Thoracic aorta (tissue), 2 donors: ENCODE measurements around the gene SUN3. TPM values are rescaled to one million over a fixed set of nuclear protein-coding genes. Genes with fewer than 3 reads are reported as not detected.

Experiments used
- ATAC-seq: fragments of 150-250 bp; one replicate; pipeline ENCODE4 v1.8.0; 2017; ENCODE audit warnings: low read depth; ENCODE audit not compliant: insufficient number of reproducible peaks, low FRiP score
- DNase-seq: peaks from one replicate; pipeline ENCODE4 v3.0.0-alpha.2; 2020; ENCODE audit warnings: low spot score
- H3K27ac ChIP-seq, 2 donors: fragments of 200-600 bp; sonication (generic); 1 replicate in 1 of 2; 2 replicates in 1 of 2; pipeline ENCODE4 v1.5.1; 2016; ENCODE audit warnings: mild to moderate bottlenecking in 2 of 2, moderate library complexity in 2 of 2
- H3K27me3 ChIP-seq: fragments of 200-600 bp; sonication (generic); replicated peaks from 2 replicates; pipeline ENCODE4 v1.6.0; 2016; ENCODE audit warnings: mild to moderate bottlenecking; ENCODE audit not compliant: insufficient read depth
- H3K36me3 ChIP-seq: fragments of 200-600 bp; sonication (generic); one replicate; pipeline ENCODE4 v1.5.1; 2016
- H3K4me1 ChIP-seq, 2 donors: fragments of 200-600 bp; sonication (generic); 1 replicate in 1 of 2; 2 replicates in 1 of 2; pipeline versions ENCODE4 v1.5.1 to v1.6.0; 2016; ENCODE audit warnings: low read depth in 2 of 2, mild to moderate bottlenecking in 1 of 2; ENCODE audit not compliant: control insufficient read depth in 1 of 2
- H3K4me3 ChIP-seq: fragments of 200-600 bp; sonication (generic); 2 replicates; pipeline ENCODE4 v1.5.1; 2016; ENCODE audit warnings: mild to moderate bottlenecking
- H3K9me3 ChIP-seq: fragments of 200-600 bp; sonication (generic); 2 replicates; pipeline ENCODE4 v1.5.1; 2016
- CTCF ChIP-seq: fragments of 200-600 bp; sonication (generic); IDR thresholded peaks from one replicate; pipeline ENCODE4 v1.5.1; 2019; ENCODE audit warnings: antibody characterized with exemption
- total RNA-seq, 2 donors: library from RNA; depleted of rRNA; stranded (reverse); fragments of >200 nt; gene quantifications; one replicate each; pipeline versions ENCODE4 v1.1.0 to v1.2.3, GENCODE V29; 2016

SUN3 gene
- total RNA-seq, 2 donors from 2014 or later = not detected

GRCh38 chr7:48035301-48035966 is 6.5 kb upstream of the SUN3 start, which contains the start of gene C7orf57:
TSS of gene C7orf57 (plus strand) at chr7:48035543. CDS start at chr7:48036309, 766 bp downstream.
- peak; percentile 91 for ATAC-seq
- H3K27ac ChIP-seq = no peak within 1 kb of the TSS

GRCh38 chr7:48033922-48034321 is 5.0 kb upstream of the SUN3 start:
- Histone ChIP-seq H3K27me3 (no peaks in the 10 kb centered on the region), H3K9me3 (no peaks in the 10 kb centered on the region), H3K4me3 (no peak overlapping the region), H3K4me1 (peaks cover 8 to 9% of the 10 kb centered on the region in 2 donors), H3K36me3 (no peaks in the 10 kb centered on the region), H3K27ac (no peak overlapping the region)
- no peak for DNase-seq
- no peak for TF ChIP-seq CTCF
- ATAC-seq = no peak

More at GRCh38 chr7:48035301-48035966, 6.5 kb upstream of the SUN3 start, which contains the start of gene C7orf57:
- TF ChIP-seq CTCF = no peak
- Histone ChIP-seq H3K27me3 (no peaks in the 10 kb centered on the region), H3K4me1 (peaks cover 8 to 9% of the 10 kb centered on the region in 2 donors), H3K4me3 (peak within 1 kb of the TSS; percentile 77), H3K36me3 (no peaks in the 10 kb centered on the region), H3K9me3 (no peaks in the 10 kb centered on the region)
- DNase-seq = peak; percentile 80

- H3K27me3 ChIP-seq = no peaks in the 10 kb centered on the region
- no peak for TF ChIP-seq CTCF
- H3K27ac ChIP-seq = no peak overlapping the region
- DNase-seq (no peak), ATAC-seq (no peak)
- H3K4me3 ChIP-seq = no peak overlapping the region
- H3K36me3 ChIP-seq = no peaks in the 10 kb centered on the region
- H3K4me1 ChIP-seq = peaks cover 6 to 7% of the 10 kb centered on the region in 2 donors
- no peaks in the 10 kb centered on the region for H3K9me3 ChIP-seq
These were observed 2.2 kb upstream of the SUN3 start for GRCh38 chr7:48031111-48031510.

- H3K4me1 ChIP-seq = no peaks in the 10 kb centered on the region
- no peak overlapping the region for H3K4me3 ChIP-seq
- no peak overlapping the region for H3K27ac ChIP-seq
- no peak for ATAC-seq
- TF ChIP-seq CTCF = no peak
- no peaks in the 10 kb centered on the region for H3K27me3 ChIP-seq
- H3K36me3 ChIP-seq = no peaks in the 10 kb centered on the region
- DNase-seq = no peak
- H3K9me3 ChIP-seq = no peaks in the 10 kb centered on the region
These were observed 3.3 kb downstream of the SUN3 start for GRCh38 chr7:48025624-48026023.

- Histone ChIP-seq H3K9me3 (no peaks in the 10 kb centered on the region), H3K27me3 (no peaks in the 10 kb centered on the region), H3K4me3 (no peak overlapping the region), H3K36me3 (no peaks in the 10 kb centered on the region), H3K4me1 (no peaks in the 10 kb centered on the region), H3K27ac (no peak overlapping the region)
- no peak for ATAC-seq
- no peak for DNase-seq
- TF ChIP-seq CTCF = no peak
These were observed 11.2 kb downstream of the SUN3 start for GRCh38 chr7:48017674-48018073.
